Endothelial cell of umbilical vein (primary cell): ENCODE results near the gene LRRN4CL. TPM values are rescaled to one million over a fixed set of nuclear protein-coding genes. Genes with fewer than 3 reads are reported as not detected.
A peak's percentile ranks its signal among the peaks of the same experiment; 100 is the strongest.

Source experiments
- Bru-seq: library from RNA; stranded (reverse); fragments of 400-500 nt; gene quantifications from one replicate; lab custom pipeline; 2021; lab: Mats Ljungman, UMichigan
- BruChase-seq, 2 experiments: library from RNA; stranded (reverse); fragments of 400-500 nt; gene quantifications; one replicate each; lab custom pipeline; 2021; lab: Mats Ljungman, UMichigan
- BruUV-seq: library from RNA; stranded (reverse); fragments of 400-500 nt; replicated peaks from 2 replicates; lab custom pipeline; 2021; lab: Mats Ljungman, UMichigan
- CTCF ChIA-PET: fragments of 300-600, 350-600 bp; sonication (Branson Sonifier 250); formaldehyde crosslinking; loops from one replicate; lab custom pipeline; 2021; ENCODE audit warnings: antibody characterized with exemption, inconsistent platforms; lab: Charles Lee
- POLR2A ChIA-PET: fragments of 300-600, 350-600 bp; sonication (Branson Sonifier 250); formaldehyde crosslinking; loops from one replicate; lab custom pipeline; 2021; ENCODE audit warnings: antibody characterized with exemption, inconsistent platforms; lab: Charles Lee
- DNase-seq: peaks from one replicate; pipeline ENCODE4 v3.0.0-alpha.2; 2011; ENCODE audit warnings: low read depth, low spot score
- FAIRE-seq: peaks from 2 replicates; lab custom pipeline; 2011; peaks lifted over from hg19 to GRCh38; lab: Jason Lieb, UNC
- H2AFZ ChIP-seq: 2 replicates; pipeline ENCODE4 v1.6.0; 2012; ENCODE audit warnings: low read depth, low read length, control low read depth, inconsistent platforms
- H3K27ac ChIP-seq: 2 replicates; pipeline ENCODE4 v1.5.1; 2011; ENCODE audit warnings: low read depth, mild to moderate bottlenecking, control low read depth, low read length, moderate library complexity; ENCODE audit not compliant: insufficient read depth
- H3K27me3 ChIP-seq, 2 experiments: 2 replicates each; pipeline versions ENCODE4 v1.6.0 to v1.6.1; 2011; ENCODE audit warnings: low read length in 2 of 2, mixed read lengths in 1 of 2; ENCODE audit not compliant: control insufficient read depth in 2 of 2, insufficient read depth in 2 of 2
- H3K36me3 ChIP-seq, 2 experiments: 2 replicates in 1 of 2; 3 replicates in 1 of 2; pipeline ENCODE4 v1.5.1; 2011; ENCODE audit warnings: low read length in 2 of 2, mild to moderate bottlenecking in 1 of 2, moderate library complexity in 1 of 2; ENCODE audit not compliant: control insufficient read depth in 2 of 2, insufficient read depth in 2 of 2; ENCODE audit errors: extremely low read depth in 1 of 2
- H3K4me1 ChIP-seq: 3 replicates; pipeline ENCODE4 v1.5.1; 2011; ENCODE audit warnings: mild to moderate bottlenecking, low read length; ENCODE audit not compliant: control insufficient read depth, insufficient read depth; ENCODE audit errors: extremely low read depth
- H3K4me2 ChIP-seq: 2 replicates; pipeline ENCODE4 v1.6.1; 2011; ENCODE audit warnings: low read length, control low read depth, mixed read lengths; ENCODE audit not compliant: insufficient read depth
- H3K4me3 ChIP-seq, 3 experiments: fragments of 200-600 bp in 1 of 3; sonication (generic), shearing (Covaris generic) in 1 of 3; replicated peaks in 1 of 3; 2 replicates each; pipeline ENCODE4 v1.5.1; 2011 to 2016; ENCODE audit warnings: control low read depth in 3 of 3, low read length in 3 of 3, mild to moderate bottlenecking in 2 of 3, inconsistent platforms in 1 of 3, low read depth in 1 of 3, moderate library complexity in 1 of 3; ENCODE audit not compliant: insufficient read depth in 1 of 3
- H3K79me2 ChIP-seq: 2 replicates; pipeline ENCODE4 v1.6.0; 2012; ENCODE audit warnings: low read length, inconsistent platforms; ENCODE audit not compliant: control insufficient read depth, insufficient read depth
- H3K9ac ChIP-seq: replicated peaks from 2 replicates; pipeline ENCODE3; 2011; ENCODE audit warnings: low read length, control low read depth; ENCODE audit not compliant: insufficient read depth; ENCODE audit errors: extremely low read depth
- H3K9me1 ChIP-seq: replicated peaks from 3 replicates; pipeline ENCODE4 v1.6.0; 2011; ENCODE audit warnings: mild to moderate bottlenecking, low read length; ENCODE audit not compliant: control insufficient read depth, insufficient read depth; ENCODE audit errors: extremely low read depth
- H3K9me3 ChIP-seq: replicated peaks from 2 replicates; pipeline ENCODE4 v1.5.1; 2012; ENCODE audit warnings: low read length, inconsistent platforms; ENCODE audit not compliant: control insufficient read depth, insufficient read depth
- H4K20me1 ChIP-seq: replicated peaks from 2 replicates; pipeline ENCODE3; 2011; ENCODE audit warnings: mild to moderate bottlenecking, low read length; ENCODE audit not compliant: control insufficient read depth, insufficient read depth; ENCODE audit errors: extremely low read depth
- EZH2 ChIP-seq: IDR thresholded peaks from 2 replicates; pipeline ENCODE4 v1.6.1; 2012; ENCODE audit warnings: borderline replicate concordance, low read depth, mild to moderate bottlenecking, moderate library complexity, low read length, inconsistent platforms; ENCODE audit not compliant: severe bottlenecking
- FOS ChIP-seq: IDR thresholded peaks from 2 replicates; pipeline ENCODE4 v1.6.1; 2011; ENCODE audit warnings: mild to moderate bottlenecking, low read length, moderate library complexity, borderline replicate concordance; ENCODE audit not compliant: insufficient read depth
- GATA2 ChIP-seq: IDR thresholded peaks from 2 replicates; pipeline ENCODE4 v1.7.0; 2011; ENCODE audit warnings: low read depth, mild to moderate bottlenecking, moderate library complexity, mixed read lengths, low read length; ENCODE audit not compliant: insufficient read length, insufficient read depth
- JUN ChIP-seq: IDR thresholded peaks from 2 replicates; pipeline ENCODE4 v1.6.1; 2011; ENCODE audit warnings: borderline replicate concordance, low read depth; ENCODE audit not compliant: insufficient read length, insufficient read depth
- MYC ChIP-seq: IDR thresholded peaks from one replicate; pipeline ENCODE4 v1.6.1; 2011; ENCODE audit warnings: mild to moderate bottlenecking, low read depth, low read length
- POLR2A ChIP-seq: IDR thresholded peaks from 2 replicates; pipeline ENCODE4 v1.6.1; 2012; ENCODE audit warnings: low read depth, mild to moderate bottlenecking, control low read depth, low read length
- POLR2AphosphoS5 ChIP-seq: IDR thresholded peaks from 2 replicates; pipeline ENCODE4 v1.6.1; 2012; ENCODE audit warnings: low read depth, mild to moderate bottlenecking, control low read depth, low read length, moderate library complexity; ENCODE audit not compliant: insufficient read depth
- dilution Hi-C: fragments of 300-500 bp; cut with MboI; formaldehyde crosslinking; loops from one replicate; pipeline ENCODE4 v1.15.0; 2019; ENCODE audit warnings: low sequenced_read_pairs; ENCODE audit not compliant: extremely low pct_ligation_motif_present
- intact Hi-C: fragments of 100-400 bp; cut with micrococcal nuclease; formaldehyde crosslinking; loops from one replicate; pipeline ENCODE4 v1.10.0; 2022
- long read RNA-seq: library from polyadenylated mRNA; stranded (forward); transcript quantifications from one replicate; pipeline ENCODE4 v2.0.0, GENCODE V29; 2021
- polyA minus RNA-seq, 3 experiments: library from RNA; depleted of rRNA, polyadenylated mRNA; stranded (reverse); fragments of >200 nt; gene quantifications; 1 replicate in 1 of 3; 2 replicates in 2 of 3; pipeline ENCODE4 v1.2.3, GENCODE V29; 2011
- polyA plus RNA-seq, 4 experiments: library from polyadenylated mRNA; depleted of rRNA in 3 of 4; stranded (reverse) in 3 of 4; unstranded in 1 of 4; fragments of >200 nt; gene quantifications; 2 replicates each; pipeline versions ENCODE4 v1.2.1 to v1.2.3, GENCODE V29; 2011 to 2012; ENCODE audit warnings: missing spikeins in 1 of 4
- total RNA-seq: library from RNA; stranded (reverse); gene quantifications from 2 replicates; pipeline ENCODE4 v1.2.3, GENCODE V29; 2021
- TF ChIP-seq, protein P1 (sequence below), 2 donors: IDR thresholded peaks; 1 replicate in 1 of 2; 2 replicates in 1 of 2; pipeline ENCODE4 v1.5.1; 2011; ENCODE audit warnings: low read length in 2 of 2, mild to moderate bottlenecking in 2 of 2, moderate library complexity in 2 of 2, control low read depth in 1 of 2, inconsistent platforms in 1 of 2, low read depth in 1 of 2; ENCODE audit not compliant: insufficient read depth in 1 of 2; ENCODE audit errors: extremely low read depth in 1 of 2
- TF ChIP-seq, protein P2 (sequence below): IDR thresholded peaks from 2 replicates; pipeline ENCODE4 v1.6.1; 2011; ENCODE audit not compliant: insufficient read depth, insufficient read length

LRRN4CL gene
- total RNA-seq (0.20 and 0.37 TPM in 2 replicates), polyA plus RNA-seq (0.03 TPM in 1 of 2 replicates, not detected in the other), polyA minus RNA-seq (0.36 TPM in 1 of 2 replicates, not detected in the other), Bru-seq, nascent RNA (percentile 37 among the genes with signal in this experiment), BruChase-seq, experiment 1, labeled RNA remaining after a 6-hour chase (percentile 33 among the genes with signal in this experiment), BruChase-seq, experiment 2, labeled RNA remaining after a 2-hour chase (percentile 42 among the genes with signal in this experiment)
- polyA plus RNA-seq (2011; cell fraction: cytosol; rRNA removed), result 0.03 and 0.04 TPM in 2 replicates
- polyA plus RNA-seq (2011; cell fraction: nucleus; rRNA removed), result 0.08 and 0.11 TPM in 2 replicates
- not detected in 2 replicates for polyA plus RNA-seq (2012)
- polyA minus RNA-seq (2011; cell fraction: cytosol; rRNA and poly(A)+ RNA removed), result 0.41 TPM
- polyA minus RNA-seq (2011; cell fraction: nucleus; rRNA and poly(A)+ RNA removed), result 0.43 and 0.53 TPM in 2 replicates
- long read RNA-seq, result 0 reads

DNA sequence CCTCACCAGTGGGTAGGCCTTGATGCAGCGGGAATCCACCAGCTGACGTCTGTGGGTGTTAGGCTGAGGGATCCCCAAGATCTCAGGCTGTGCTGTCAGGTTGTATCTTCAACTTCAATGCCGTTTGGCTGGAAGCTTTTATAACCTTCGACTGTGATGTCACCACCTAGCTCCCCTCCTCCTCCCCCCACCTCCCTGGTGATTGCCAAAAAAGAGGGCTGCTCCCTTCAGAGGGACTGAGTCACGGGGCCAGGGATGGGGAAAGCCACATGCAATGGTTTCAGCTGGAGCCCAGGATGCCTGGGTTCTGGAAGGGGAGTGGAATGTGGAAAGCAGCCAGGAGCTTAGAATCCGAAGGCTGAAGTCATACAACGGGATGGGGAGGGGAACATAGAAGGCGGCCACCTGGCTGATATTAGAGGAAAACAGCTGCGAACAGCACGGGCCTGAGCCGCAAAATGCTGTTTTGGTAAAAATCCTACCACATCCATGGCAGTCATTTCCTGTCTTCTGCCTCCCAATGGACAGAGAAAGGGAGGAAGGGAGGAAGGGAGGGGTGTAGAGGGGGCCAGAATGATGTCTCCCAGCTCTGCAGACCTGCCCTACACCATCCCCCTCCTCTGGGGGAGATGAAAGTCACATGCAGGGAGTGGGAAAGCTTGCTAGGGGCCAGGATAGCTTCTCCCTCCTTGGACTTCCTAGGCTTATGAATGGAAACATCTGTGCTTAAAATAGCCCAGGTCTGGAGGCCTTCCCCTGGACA lies at the start of gene LRRN4CL:
Gene LRRN4CL, minus strand, starts transcription at position 110 of the 763 bp plus-strand sequence. CDS start 1,022 bp downstream, outside the sequence.
- H3K4me2 ChIP-seq, result no peak within 1 kb of the TSS
- H2AFZ ChIP-seq, result peak within 1 kb of the TSS; percentile 50
- H3K27ac ChIP-seq, result no peak within 1 kb of the TSS
- no peaks in the 10 kb centered on the region for H4K20me1 ChIP-seq
- intact Hi-C loops (no loop called here), dilution Hi-C loops (no loop called here)
- no TSS peak for BruUV-seq
- DNase-seq (no peak), FAIRE-seq (no peak)
- POLR2A ChIA-PET, result interaction anchor here (0.7 kb wide), 1 partner anchor 25 kb away, joined by 3 read pairs; the partner anchor contains the start of genes C11orf98 and CSKMT
- no peaks in the 10 kb centered on the region for H3K9me1 ChIP-seq
- TF ChIP-seq, protein P1, sequence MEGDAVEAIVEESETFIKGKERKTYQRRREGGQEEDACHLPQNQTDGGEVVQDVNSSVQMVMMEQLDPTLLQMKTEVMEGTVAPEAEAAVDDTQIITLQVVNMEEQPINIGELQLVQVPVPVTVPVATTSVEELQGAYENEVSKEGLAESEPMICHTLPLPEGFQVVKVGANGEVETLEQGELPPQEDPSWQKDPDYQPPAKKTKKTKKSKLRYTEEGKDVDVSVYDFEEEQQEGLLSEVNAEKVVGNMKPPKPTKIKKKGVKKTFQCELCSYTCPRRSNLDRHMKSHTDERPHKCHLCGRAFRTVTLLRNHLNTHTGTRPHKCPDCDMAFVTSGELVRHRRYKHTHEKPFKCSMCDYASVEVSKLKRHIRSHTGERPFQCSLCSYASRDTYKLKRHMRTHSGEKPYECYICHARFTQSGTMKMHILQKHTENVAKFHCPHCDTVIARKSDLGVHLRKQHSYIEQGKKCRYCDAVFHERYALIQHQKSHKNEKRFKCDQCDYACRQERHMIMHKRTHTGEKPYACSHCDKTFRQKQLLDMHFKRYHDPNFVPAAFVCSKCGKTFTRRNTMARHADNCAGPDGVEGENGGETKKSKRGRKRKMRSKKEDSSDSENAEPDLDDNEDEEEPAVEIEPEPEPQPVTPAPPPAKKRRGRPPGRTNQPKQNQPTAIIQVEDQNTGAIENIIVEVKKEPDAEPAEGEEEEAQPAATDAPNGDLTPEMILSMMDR (IDR thresholded peaks at IDR 0.05; ENCODE audit: extremely low read depth in 1 of 2, insufficient read depth in 1 of 2, low read depth in 1 of 2, low read length in 2 of 2), result no peak
- TF ChIP-seq MYC (no peak), EZH2 (no peak), JUN (no peak), GATA2 (no peak), FOS (no peak), POLR2AphosphoS5 (no peak), POLR2A (no peak)
- TF ChIP-seq, protein P2, sequence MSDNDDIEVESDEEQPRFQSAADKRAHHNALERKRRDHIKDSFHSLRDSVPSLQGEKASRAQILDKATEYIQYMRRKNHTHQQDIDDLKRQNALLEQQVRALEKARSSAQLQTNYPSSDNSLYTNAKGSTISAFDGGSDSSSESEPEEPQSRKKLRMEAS, result no peak
- no peak within 1 kb of the TSS for H3K4me3 ChIP-seq
- no peak within 1 kb of the TSS for H3K9ac ChIP-seq
- H3K9me3 ChIP-seq, result no peaks in the 10 kb centered on the region
- peaks cover 5 to 23% of the 10 kb centered on the region in 2 experiments for H3K36me3 ChIP-seq
- no peaks in the 10 kb centered on the region for H3K79me2 ChIP-seq
- peaks cover 2 to 10% of the 10 kb centered on the region in 2 experiments for H3K27me3 ChIP-seq
- CTCF ChIA-PET, result interaction anchor here (0.6 to 8.0 kb wide), 6 partner anchors 9 to 294 kb away, joined by 3 to 118 read pairs (median 3); partner anchors contain the start of gene GANAB
- no peaks in the 10 kb centered on the region for H3K4me1 ChIP-seq
